ENCODE data around the gene GRIN3A. TPM values are rescaled to one million over a fixed set of nuclear protein-coding genes. Genes with fewer than 3 reads are reported as not detected.

The GRIN3A gene
- total RNA-seq, 1 donor from 2014 or later, result 0.30 TPM

- no peaks in the 10 kb centered on the region for H3K9me3 Mint-ChIP-seq (ENCODE audit: unreplicated experiment)
- H3K4me3 Mint-ChIP-seq (ENCODE audit: unreplicated experiment), result no peak overlapping the region
- no peak overlapping the region for H3K27ac Mint-ChIP-seq (ENCODE audit: unreplicated experiment)
- no peaks in the 10 kb centered on the region for H3K36me3 Mint-ChIP-seq (ENCODE audit: unreplicated experiment)
- H3K27me3 Mint-ChIP-seq (ENCODE audit: unreplicated experiment), result no peaks in the 10 kb centered on the region
- no peaks in the 10 kb centered on the region for H3K4me1 Mint-ChIP-seq (ENCODE audit: unreplicated experiment)
- TF ChIP-seq, protein P1, sequence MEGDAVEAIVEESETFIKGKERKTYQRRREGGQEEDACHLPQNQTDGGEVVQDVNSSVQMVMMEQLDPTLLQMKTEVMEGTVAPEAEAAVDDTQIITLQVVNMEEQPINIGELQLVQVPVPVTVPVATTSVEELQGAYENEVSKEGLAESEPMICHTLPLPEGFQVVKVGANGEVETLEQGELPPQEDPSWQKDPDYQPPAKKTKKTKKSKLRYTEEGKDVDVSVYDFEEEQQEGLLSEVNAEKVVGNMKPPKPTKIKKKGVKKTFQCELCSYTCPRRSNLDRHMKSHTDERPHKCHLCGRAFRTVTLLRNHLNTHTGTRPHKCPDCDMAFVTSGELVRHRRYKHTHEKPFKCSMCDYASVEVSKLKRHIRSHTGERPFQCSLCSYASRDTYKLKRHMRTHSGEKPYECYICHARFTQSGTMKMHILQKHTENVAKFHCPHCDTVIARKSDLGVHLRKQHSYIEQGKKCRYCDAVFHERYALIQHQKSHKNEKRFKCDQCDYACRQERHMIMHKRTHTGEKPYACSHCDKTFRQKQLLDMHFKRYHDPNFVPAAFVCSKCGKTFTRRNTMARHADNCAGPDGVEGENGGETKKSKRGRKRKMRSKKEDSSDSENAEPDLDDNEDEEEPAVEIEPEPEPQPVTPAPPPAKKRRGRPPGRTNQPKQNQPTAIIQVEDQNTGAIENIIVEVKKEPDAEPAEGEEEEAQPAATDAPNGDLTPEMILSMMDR (IDR thresholded peaks at IDR 0.05), result no peak
- DNase-seq (ENCODE audit: extremely low spot score, unreplicated experiment), result no peak
These were observed 119.7 kb downstream of the GRIN3A start for GRCh38 chr9:101618698-101619097.

DNA sequence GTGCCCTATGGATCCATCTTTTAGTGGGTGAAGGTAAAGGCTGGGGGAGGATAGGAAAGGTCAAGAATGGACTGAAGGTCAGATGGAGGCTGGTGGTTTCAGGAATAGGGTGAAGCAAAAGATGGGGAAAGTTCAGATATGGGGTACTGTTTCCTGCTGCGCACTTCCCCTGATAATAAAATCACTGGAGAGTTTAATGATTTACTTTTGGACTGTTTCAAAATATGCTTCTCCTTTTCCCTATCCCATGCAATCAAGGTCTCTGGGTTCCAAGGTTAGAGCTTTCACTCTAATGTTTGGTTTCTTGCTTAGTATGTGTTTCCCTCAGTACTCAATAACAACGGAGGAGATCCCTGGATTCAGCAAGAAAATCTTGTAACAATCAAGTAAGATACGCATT lies 132.9 kb downstream of the GRIN3A start:
- Mint-ChIP-seq H3K36me3 (ENCODE audit: unreplicated experiment) (no peaks in the 10 kb centered on the region), H3K4me3 (ENCODE audit: unreplicated experiment) (no peak overlapping the region), H3K9me3 (ENCODE audit: unreplicated experiment) (no peaks in the 10 kb centered on the region), H3K27ac (ENCODE audit: unreplicated experiment) (no peak overlapping the region), H3K4me1 (ENCODE audit: unreplicated experiment) (peaks cover 3% of the 10 kb centered on the region), H3K27me3 (ENCODE audit: unreplicated experiment) (peaks cover 22% of the 10 kb centered on the region)
- TF ChIP-seq, protein P1 (IDR thresholded peaks at IDR 0.05), result no peak
- DNase-seq (ENCODE audit: extremely low spot score, unreplicated experiment), result no peak

DNA sequence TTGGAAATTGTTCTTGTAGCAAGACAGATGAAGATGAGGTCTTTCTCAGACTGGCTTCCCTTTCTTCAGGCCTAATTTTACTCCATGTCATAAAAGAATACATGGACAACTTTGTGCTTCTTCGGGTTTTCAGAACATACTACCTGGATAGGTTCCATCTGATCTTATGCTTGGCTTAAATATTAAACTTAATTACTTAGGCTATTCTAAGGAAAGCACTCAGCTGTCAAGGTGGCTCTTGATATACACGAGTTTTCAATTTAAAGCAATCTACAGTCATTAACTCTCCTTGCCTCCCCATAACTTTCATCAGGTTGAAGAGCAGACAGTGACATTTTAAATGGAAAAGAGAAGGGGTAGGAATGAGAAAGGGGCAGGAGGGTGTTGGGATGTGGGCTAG lies 134.2 kb downstream of the GRIN3A start:
- Mint-ChIP-seq H3K4me3 (ENCODE audit: unreplicated experiment) (no peak overlapping the region), H3K27ac (ENCODE audit: unreplicated experiment) (no peak overlapping the region), H3K9me3 (ENCODE audit: unreplicated experiment) (no peaks in the 10 kb centered on the region), H3K36me3 (ENCODE audit: unreplicated experiment) (no peaks in the 10 kb centered on the region), H3K4me1 (ENCODE audit: unreplicated experiment) (peaks cover 3% of the 10 kb centered on the region), H3K27me3 (ENCODE audit: unreplicated experiment) (peaks cover 31% of the 10 kb centered on the region)
- DNase-seq (ENCODE audit: extremely low spot score, unreplicated experiment), result no peak
- TF ChIP-seq, protein P1 (IDR thresholded peaks at IDR 0.05), result no peak

DNA sequence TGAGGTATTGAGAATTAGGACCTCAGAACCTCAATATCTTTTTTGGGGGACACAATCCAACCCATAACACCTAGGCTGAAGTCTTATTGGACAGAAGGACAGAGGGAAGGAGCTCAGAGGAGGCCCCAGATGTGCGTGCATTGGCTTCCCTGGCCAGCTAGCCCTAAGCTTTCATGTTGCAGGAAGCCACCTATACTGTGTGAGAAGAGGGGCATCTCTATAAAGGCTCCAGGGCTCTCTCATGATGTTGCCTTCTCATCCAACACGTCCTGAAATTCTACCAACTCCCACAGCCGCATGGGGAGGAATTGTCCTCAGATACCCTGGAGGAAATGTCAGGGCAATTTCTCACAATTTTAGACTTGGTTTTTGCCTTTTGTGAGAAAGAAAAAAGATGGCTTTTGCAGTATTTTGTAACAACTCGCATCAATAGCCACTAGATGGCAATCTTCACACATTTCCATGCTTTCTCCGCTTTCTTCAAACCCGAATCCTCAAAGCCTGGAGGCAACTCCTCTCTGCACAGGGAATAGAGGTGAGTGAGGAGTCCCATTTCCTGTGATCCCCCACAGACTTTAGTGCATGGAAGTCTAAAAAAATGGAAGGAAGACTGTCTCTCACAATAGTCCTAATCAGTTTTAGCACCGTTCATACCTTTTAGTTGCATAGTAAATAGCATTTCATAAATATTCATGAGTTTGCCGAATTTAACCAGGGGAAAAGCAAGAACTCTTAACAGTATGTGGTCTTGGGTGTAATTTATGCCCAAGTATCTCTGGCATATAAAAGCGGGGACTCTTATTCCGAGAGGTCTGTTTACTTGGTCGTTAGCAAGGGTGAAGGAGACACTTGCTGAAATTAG lies 136.3 kb downstream of the GRIN3A start:
- DNase-seq (ENCODE audit: extremely low spot score, unreplicated experiment), result no peak
- no peaks in the 10 kb centered on the region for H3K9me3 Mint-ChIP-seq (ENCODE audit: unreplicated experiment)
- peaks cover 25% of the 10 kb centered on the region for H3K27me3 Mint-ChIP-seq (ENCODE audit: unreplicated experiment)
- no peak overlapping the region for H3K4me3 Mint-ChIP-seq (ENCODE audit: unreplicated experiment)
- H3K36me3 Mint-ChIP-seq (ENCODE audit: unreplicated experiment), result no peaks in the 10 kb centered on the region
- peaks cover 3% of the 10 kb centered on the region for H3K4me1 Mint-ChIP-seq (ENCODE audit: unreplicated experiment)
- H3K27ac Mint-ChIP-seq (ENCODE audit: unreplicated experiment), result no peak overlapping the region
- TF ChIP-seq, protein P1 (IDR thresholded peaks at IDR 0.05), result peak; percentile 78

DNA sequence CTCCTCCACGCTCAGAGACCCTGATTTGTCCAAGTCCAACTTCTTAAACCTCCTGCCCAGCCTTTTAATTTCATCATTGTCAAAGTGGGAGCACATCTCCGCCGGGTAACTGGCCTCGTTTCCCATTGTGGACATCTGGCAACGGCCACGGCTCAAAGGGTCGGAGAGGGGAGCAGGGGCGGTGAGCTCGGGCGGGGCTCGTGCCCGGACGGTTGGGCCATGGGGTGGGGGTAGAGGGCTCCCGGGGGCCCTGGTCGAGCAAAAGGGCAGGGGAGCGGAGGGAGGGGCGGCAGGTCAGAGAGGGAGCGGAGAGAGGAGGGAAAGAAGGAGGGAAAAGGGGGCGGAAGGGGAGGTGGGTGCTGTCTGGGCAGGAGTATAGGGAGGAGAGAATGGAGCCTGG lies 143.7 kb downstream of the GRIN3A start, which contains the start of gene PPP3R2:
PPP3R2 (minus strand) TSS at position 174 of the 400 bp plus-strand sequence; CDS start at position 126, 48 bp downstream.
- no peaks in the 10 kb centered on the region for H3K4me1 Mint-ChIP-seq (ENCODE audit: unreplicated experiment)

More for the DNA sequence above, 143.7 kb downstream of the GRIN3A start, which contains the start of gene PPP3R2:
- Mint-ChIP-seq H3K27me3 (ENCODE audit: unreplicated experiment) (peaks cover 32% of the 10 kb centered on the region), H3K36me3 (ENCODE audit: unreplicated experiment) (no peaks in the 10 kb centered on the region), H3K9me3 (ENCODE audit: unreplicated experiment) (no peaks in the 10 kb centered on the region), H3K4me3 (ENCODE audit: unreplicated experiment) (no peak within 1 kb of the TSS), H3K27ac (ENCODE audit: unreplicated experiment) (no peak within 1 kb of the TSS)
- DNase-seq (ENCODE audit: extremely low spot score, unreplicated experiment), result no peak
- TF ChIP-seq, protein P1 (IDR thresholded peaks at IDR 0.05), result no peak
